HG02943 (cell line): ENCODE measurements around the gene NUP153.

Source experiments
- ATAC-seq: cut with Tn5 transposase; IDR thresholded peaks from one replicate; pipeline ENCODE4 v1.9.1; 2021; ENCODE audit warnings: mild to moderate bottlenecking, low read depth, moderate library complexity; ENCODE audit not compliant: unreplicated experiment

NUP153 gene

DNA sequence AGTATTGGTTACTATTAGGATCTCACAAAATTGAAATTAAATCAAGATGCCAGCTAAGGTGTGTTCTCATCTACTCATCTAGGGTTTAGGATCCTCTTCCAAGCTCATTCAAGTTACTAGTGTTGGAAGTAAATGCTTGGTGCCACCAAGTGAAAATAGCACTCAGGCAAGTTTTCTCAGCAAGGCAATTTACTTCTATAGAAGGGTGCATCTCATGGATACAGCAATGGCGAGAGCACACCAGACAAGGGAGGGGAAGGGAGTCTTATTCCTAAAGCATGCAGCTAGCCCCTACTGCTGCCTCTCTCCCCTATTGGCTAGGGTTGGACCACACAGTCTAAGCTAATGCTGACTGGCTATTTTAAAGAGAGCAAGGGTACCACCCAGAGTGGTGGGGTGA lies 129.7 kb downstream of the NUP153 start:
- ATAC-seq, result no peak

DNA sequence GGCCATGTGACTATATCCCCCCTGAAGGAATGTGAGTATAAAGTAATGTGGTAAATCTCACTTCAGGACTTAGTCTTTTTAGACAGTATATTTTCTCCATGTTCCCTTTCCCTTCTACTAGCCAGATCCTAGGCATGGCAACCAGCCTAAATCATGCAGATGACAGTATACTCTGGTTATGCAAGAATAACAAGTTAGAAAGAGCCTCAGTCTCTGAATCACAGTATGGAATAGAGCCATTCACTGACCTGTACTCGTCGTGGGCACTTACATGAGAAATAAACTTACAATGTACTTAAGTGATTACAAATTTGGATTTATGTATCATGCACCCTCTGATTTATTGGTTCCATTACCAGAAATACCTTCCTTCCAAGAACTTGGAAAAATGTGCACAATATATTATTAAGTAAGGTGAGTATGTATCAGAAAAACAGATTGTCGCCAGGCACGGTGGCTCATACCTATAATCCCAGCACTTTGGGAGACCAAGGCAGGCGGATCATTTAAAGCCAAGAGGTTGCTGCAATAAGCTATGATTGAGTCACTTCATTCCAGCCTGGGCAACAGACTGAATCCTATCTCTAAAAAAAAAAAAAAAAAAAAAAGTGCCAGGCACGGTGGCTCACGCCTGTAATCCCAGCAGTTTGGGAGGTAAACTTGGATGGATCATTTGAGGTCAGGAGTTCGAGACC lies 131.7 kb downstream of the NUP153 start:
- ATAC-seq, result no peak

DNA sequence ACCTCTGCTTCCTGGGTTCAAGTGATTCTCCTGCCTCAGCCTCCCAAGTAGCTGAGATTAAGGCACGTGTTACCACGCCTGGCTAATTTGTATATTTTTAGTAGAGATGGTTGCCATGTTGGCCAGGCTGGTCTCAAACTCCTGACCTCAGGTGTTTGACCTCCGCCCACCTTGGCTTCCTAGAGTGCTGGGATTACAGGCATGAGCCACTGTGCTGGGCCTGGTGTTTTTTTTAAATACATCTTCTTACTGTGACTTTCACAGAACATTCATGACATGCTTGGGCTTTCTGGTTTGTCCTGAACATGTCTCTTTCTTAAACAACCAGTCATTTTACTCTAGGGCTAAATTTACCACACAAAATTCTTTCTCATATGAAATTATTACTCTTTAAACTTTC lies 141.3 kb downstream of the NUP153 start:
- no peak for ATAC-seq
